ENCODE measurements around the gene MAP2K5.

Gene MAP2K5

GRCh38 chr15:67832897-67833709 lies 290.6 kb downstream of the MAP2K5 start:
- DNase-seq (ENCODE audit: low read depth), result no peak

GRCh38 chr15:67833710-67834511 lies 291.4 kb downstream of the MAP2K5 start:
- DNase-seq (ENCODE audit: low read depth), result no peak
- TF ChIP-seq CTCF (IDR thresholded peaks at IDR 0.05; ENCODE audit: control insufficient read depth, extremely low read depth, insufficient read depth), result peak; percentile 41
- no peak overlapping the region for H3K4me3 ChIP-seq (ENCODE audit: low read depth, low read length)

More at GRCh38 chr15:67832897-67833709, 290.6 kb downstream of the MAP2K5 start:
- no peak for TF ChIP-seq CTCF (IDR thresholded peaks at IDR 0.05; ENCODE audit: control insufficient read depth, extremely low read depth, insufficient read depth)
- H3K4me3 ChIP-seq (ENCODE audit: low read depth, low read length), result no peak overlapping the region

GRCh38 chr15:67834581-67835296 lies 292.2 kb downstream of the MAP2K5 start:
- no peak for DNase-seq (ENCODE audit: low read depth)
- TF ChIP-seq CTCF (IDR thresholded peaks at IDR 0.05; ENCODE audit: control insufficient read depth, extremely low read depth, insufficient read depth), result no peak
- no peak overlapping the region for H3K4me3 ChIP-seq (ENCODE audit: low read depth, low read length)

GRCh38 chr15:67835297-67836133 lies 293.0 kb downstream of the MAP2K5 start:
- no peak overlapping the region for H3K4me3 ChIP-seq (ENCODE audit: low read depth, low read length)
- no peak for DNase-seq (ENCODE audit: low read depth)
- TF ChIP-seq CTCF (IDR thresholded peaks at IDR 0.05; ENCODE audit: control insufficient read depth, extremely low read depth, insufficient read depth), result no peak

GRCh38 chr15:67836134-67836455 lies 293.6 kb downstream of the MAP2K5 start:
- no peak overlapping the region for H3K4me3 ChIP-seq (ENCODE audit: low read depth, low read length)
- DNase-seq (ENCODE audit: low read depth), result no peak
- TF ChIP-seq CTCF (IDR thresholded peaks at IDR 0.05; ENCODE audit: control insufficient read depth, extremely low read depth, insufficient read depth), result no peak

- TF ChIP-seq CTCF (IDR thresholded peaks at IDR 0.05; ENCODE audit: control insufficient read depth, extremely low read depth, insufficient read depth), result peak; percentile 71
- DNase-seq (ENCODE audit: low read depth), result no peak
- no peak overlapping the region for H3K4me3 ChIP-seq (ENCODE audit: low read depth, low read length)
These were observed 294.0 kb downstream of the MAP2K5 start for GRCh38 chr15:67836477-67836876.

Data from LNCaP clone FGC (cell line).